Placental pericyte (primary cell): ENCODE measurements around the gene TMEM91. TPM values are rescaled to one million over a fixed set of nuclear protein-coding genes. Genes with fewer than 3 reads are reported as not detected.

Experiments used
- total RNA-seq: library from RNA; depleted of rRNA; stranded (reverse); fragments of >200 nt; gene quantifications from 2 replicates; pipeline ENCODE4 v1.2.3, GENCODE V29; 2012

TMEM91 gene
- total RNA-seq: 2.7 and 6.3 TPM in 2 replicates

GRCh38 chr19:41376241-41376997 lies at the start of gene TMEM91:
Gene TMEM91 (plus strand): TSS chr19:41376533. CDS start chr19:41378310, 1,777 bp downstream.

DNA sequence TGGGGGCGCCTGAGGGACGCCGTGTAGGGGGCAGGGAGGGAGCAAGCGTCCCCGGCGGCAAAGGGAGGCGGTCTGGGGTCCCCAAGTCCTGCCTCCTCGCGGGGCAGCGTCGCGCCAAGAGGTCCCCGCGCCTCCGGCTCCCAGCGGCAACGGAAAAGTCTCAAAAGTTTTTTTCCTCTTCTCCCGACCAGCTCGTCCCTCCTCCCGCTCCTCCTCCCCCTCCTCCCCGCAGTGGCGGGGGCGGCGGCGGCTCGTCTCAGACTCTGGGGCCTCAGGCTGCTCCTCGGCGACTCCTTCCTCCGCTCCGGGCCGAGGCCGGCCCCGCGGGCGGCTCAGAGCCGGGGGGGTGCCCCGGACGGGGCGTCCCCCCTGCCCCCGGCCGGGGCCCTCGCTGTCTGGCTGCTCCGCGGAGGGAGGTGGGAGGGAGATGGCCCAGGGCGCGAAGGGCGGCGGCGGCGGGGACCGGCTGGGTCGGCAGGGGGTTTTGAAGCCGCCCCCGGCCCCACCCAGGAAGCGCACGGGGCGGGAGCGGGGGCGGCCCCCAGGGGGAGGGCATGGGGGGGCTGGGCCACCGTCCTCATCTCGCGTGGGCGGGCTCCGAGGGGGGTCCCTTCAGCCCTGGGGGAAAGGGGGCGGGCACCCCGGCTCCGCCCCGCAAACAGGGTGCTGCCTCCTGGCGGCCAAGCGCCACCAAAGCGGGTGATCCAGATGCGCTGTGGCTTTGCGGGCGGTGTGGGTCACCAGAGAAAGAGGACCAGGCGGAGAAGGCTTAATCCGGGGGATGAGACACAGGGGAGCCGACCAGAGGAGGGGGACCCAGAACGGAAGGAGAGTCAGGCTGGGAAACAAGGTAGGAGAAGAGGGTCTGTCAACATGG lies 22.6 kb upstream of the TMEM91 start, which contains the start of gene TGFB1:
TSS of gene TGFB1 (minus strand) at position 457 of the 877 bp plus-strand sequence. CDS start 878 bp downstream, outside the sequence.

GRCh38 chr19:41363753-41364523 lies 12.4 kb upstream of the TMEM91 start, which contains the start of gene B9D2:
Gene B9D2 (minus strand): TSS chr19:41364149. CDS start chr19:41363519, 630 bp downstream.

DNA sequence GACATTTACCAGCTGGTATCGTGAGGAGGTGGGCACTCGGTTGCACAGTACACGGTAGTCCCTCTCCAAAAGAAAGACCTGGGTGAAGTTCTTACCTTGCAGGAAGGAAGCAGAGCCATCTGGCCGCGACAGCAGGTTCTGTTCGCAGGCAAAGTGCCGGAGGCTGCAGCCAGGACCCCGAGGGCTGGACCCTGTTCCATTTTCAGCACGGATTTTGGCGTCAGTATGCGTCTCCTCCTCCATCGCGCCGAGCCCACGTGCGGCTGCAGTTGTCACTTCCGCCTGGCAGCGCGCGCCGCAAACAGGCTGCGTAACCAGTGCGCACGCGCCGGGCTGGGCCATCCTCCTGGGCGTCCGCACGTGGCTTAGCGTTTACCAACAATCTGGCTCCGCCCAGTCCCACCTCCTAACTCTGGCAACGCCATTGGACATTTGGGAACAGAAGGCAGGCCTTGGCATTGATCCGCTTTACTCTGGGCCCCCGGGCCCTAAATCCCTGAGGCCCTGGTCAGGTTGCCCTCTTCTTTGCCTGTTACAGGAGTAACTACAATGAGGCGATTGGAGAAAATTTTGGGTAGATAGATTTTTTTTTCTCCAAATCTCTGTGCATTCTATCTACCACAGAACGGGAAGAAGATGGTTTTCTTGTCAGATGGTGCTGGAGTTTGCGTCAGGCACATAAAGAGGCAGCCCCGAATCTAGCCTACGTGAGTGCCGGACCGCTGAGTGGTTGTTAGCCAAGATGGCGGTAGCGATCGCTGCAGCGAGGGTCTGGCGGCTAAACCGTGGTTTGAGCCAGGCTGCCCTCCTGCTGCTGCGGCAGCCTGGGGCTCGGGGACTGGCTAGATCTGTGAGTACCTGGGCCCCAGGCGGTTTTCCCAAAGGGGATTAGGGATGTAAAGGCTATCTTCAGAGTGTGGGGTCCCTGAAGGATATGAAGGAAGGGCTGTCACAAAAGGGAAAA lies 21.0 kb downstream of the TMEM91 start, which contains the start of the genes BCKDHA and EXOSC5:
TSS of gene BCKDHA (plus strand) at position 733 of the 964 bp plus-strand sequence. CDS start at position 743, 10 bp downstream.
TSS of gene EXOSC5 (minus strand) at position 274 of the 964 bp plus-strand sequence. CDS start at position 243, 31 bp downstream.

DNA sequence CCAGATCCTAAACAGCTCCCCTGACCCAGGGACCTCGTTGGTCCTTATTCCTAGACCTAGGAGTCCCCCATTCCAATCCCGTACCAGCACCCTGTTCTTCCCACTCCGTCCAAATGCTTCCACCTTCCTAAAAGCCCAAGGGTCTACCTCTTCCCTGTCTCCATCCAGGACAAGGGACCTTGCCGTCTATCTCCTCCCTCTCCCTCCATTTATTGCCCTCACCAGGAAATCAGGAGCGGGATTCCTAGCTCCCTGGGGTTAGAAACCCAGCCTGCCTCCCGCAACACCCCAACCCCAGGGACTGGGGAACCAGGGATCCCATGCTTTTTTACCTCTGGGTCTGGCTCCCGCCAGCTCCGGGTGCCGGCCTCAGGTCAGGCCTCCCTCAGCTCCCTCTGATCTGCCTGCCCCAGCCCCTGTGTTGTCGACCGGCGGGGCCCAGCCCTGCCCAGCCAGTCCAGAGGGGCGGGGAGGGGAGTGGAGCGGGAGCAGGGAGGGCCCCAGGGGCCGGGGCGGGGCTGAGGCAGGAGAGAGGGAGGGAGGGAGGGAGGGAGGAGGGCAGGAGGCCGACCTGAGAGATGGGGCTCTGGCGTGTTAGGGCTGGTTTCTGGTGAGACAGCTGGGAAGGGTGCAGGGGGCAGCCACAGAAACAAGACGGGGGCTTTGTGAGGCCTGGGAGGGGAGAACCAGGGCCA lies 50.8 kb downstream of the TMEM91 start, which contains the start of gene B3GNT8:
TSS of gene B3GNT8 (minus strand) at position 423 of the 695 bp plus-strand sequence. CDS start 596 bp downstream, outside the sequence.

Other genes with a start within 250 kb of the TMEM91 start
- gene CYP2S1, start 183.3 kb upstream of the TMEM91 start, total RNA-seq: 12.2 and 67.0 TPM in 2 replicates
- gene AXL, start 157.3 kb upstream of the TMEM91 start, total RNA-seq: 265 and 531 TPM in 2 replicates
- 98.3 and 157 TPM in 2 replicates for gene HNRNPUL1, start 112.2 kb upstream of the TMEM91 start, total RNA-seq
- gene CCDC97, start 66.4 kb upstream of the TMEM91 start, total RNA-seq: 9.7 and 13.8 TPM in 2 replicates
- 28.7 and 36.5 TPM in 2 replicates for gene TGFB1, start 22.6 kb upstream of the TMEM91 start, total RNA-seq
- 4.8 and 7.0 TPM in 2 replicates for gene B9D2, start 12.4 kb upstream of the TMEM91 start, total RNA-seq
- gene EXOSC5, start 20.8 kb downstream of the TMEM91 start, total RNA-seq: 15.5 and 18.0 TPM in 2 replicates
- gene BCKDHA, start 21.3 kb downstream of the TMEM91 start, total RNA-seq: 26.8 and 39.8 TPM in 2 replicates
- gene B3GNT8, start 50.8 kb downstream of the TMEM91 start, total RNA-seq: 0.66 and 1.7 TPM in 2 replicates
- gene DMAC2, start 63.4 kb downstream of the TMEM91 start, total RNA-seq: 61.6 and 68.1 TPM in 2 replicates
- not detected in 2 replicates for gene ERICH4, start 66.6 kb downstream of the TMEM91 start, total RNA-seq
- not detected in 2 replicates for gene CEACAM21, start 199.6 kb downstream of the TMEM91 start, total RNA-seq